Cardiac muscle cell (in vitro differentiated cells and primary cell): ENCODE results near the gene SEC22C. TPM values are rescaled to one million over a fixed set of nuclear protein-coding genes. Genes with fewer than 3 reads are reported as not detected.

Experiments
- DNase-seq, 2 donors: peaks; one replicate each; pipeline versions ENCODE4 v3.0.0 to v3.0.0-alpha.2; 2010 to 2017; ENCODE audit warnings: low read depth in 1 of 2, low spot score in 1 of 2
- H3K27ac ChIP-seq: fragments of 200-600 bp; sonication (generic); 2 replicates; pipeline ENCODE4 v1.5.1; 2016
- H3K27me3 ChIP-seq: fragments of 200-600 bp; sonication (generic); 2 replicates; pipeline ENCODE4 v1.6.0; 2016; ENCODE audit warnings: control low read depth
- H3K36me3 ChIP-seq: fragments of 200-600 bp; sonication (generic); 2 replicates; pipeline ENCODE4 v1.5.1; 2016; ENCODE audit warnings: control low read depth
- H3K4me1 ChIP-seq: fragments of 200-600 bp; sonication (generic); 2 replicates; pipeline ENCODE4 v1.8.1; 2017; ENCODE audit warnings: low read depth, mild to moderate bottlenecking, mixed run types
- H3K4me3 ChIP-seq: fragments of 200-600 bp; sonication (generic); 2 replicates; pipeline ENCODE4 v1.5.1; 2016; ENCODE audit warnings: mild to moderate bottlenecking
- H3K9me3 ChIP-seq: fragments of 200-600 bp; sonication (generic); 2 replicates; pipeline ENCODE4 v1.5.1; 2017; ENCODE audit warnings: low read depth, mild to moderate bottlenecking, control low read depth
- CTCF ChIP-seq: IDR thresholded peaks from 2 replicates; pipeline ENCODE4 v1.5.1; 2012; ENCODE audit warnings: low read depth, mild to moderate bottlenecking, low read length
- polyA plus RNA-seq: library from polyadenylated mRNA; unstranded; fragments of >200 nt; fragmentation: Nextera tagmentation; extraction: Ambion mirVana; gene quantifications from 2 replicates; pipeline ENCODE4 v1.2.1, GENCODE V29; 2016
- total RNA-seq: library from RNA; depleted of rRNA; stranded (reverse); fragments of >200 nt; gene quantifications from 2 replicates; pipeline ENCODE4 v1.2.3, GENCODE V29; 2016

The SEC22C gene
- total and polyA plus RNA-seq, 2 experiments from 2014 or later = 30.9 to 31.6 TPM

GRCh38 chr3:42510325-42510724, 71.4 kb downstream of the SEC22C start:
- Histone ChIP-seq H3K27ac (no peak overlapping the region), H3K4me1 (no peaks in the 10 kb centered on the region), H3K9me3 (no peaks in the 10 kb centered on the region), H3K4me3 (no peak overlapping the region), H3K36me3 (no peaks in the 10 kb centered on the region), H3K27me3 (no peaks in the 10 kb centered on the region)
- no peak for DNase-seq
- TF ChIP-seq CTCF = no peak

DNA sequence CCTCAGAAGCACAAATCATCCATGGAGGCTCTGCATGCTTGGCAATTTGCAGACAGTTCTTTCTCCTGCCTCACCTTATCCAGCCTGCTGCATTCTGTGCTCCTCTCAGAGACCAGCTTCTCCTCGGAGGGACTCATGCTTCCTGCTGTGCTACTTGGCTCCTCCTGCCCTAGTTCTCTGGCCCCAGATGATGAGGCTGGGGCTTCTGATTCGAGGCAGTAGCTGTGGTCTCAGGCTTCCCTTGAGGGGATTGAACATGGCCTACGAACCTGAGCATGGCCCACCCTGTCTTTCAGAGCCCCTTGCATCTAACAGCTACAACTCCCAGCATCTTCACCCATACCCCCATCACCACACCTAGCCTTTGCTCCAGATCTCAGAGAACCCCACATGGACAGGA, 72.7 kb downstream of the SEC22C start:
- H3K27me3 ChIP-seq = no peaks in the 10 kb centered on the region
- no peak for TF ChIP-seq CTCF
- no peak overlapping the region for H3K27ac ChIP-seq
- no peaks in the 10 kb centered on the region for H3K9me3 ChIP-seq
- H3K4me1 ChIP-seq = no peaks in the 10 kb centered on the region
- DNase-seq = no peak
- H3K4me3 ChIP-seq = no peak overlapping the region
- no peaks in the 10 kb centered on the region for H3K36me3 ChIP-seq

DNA sequence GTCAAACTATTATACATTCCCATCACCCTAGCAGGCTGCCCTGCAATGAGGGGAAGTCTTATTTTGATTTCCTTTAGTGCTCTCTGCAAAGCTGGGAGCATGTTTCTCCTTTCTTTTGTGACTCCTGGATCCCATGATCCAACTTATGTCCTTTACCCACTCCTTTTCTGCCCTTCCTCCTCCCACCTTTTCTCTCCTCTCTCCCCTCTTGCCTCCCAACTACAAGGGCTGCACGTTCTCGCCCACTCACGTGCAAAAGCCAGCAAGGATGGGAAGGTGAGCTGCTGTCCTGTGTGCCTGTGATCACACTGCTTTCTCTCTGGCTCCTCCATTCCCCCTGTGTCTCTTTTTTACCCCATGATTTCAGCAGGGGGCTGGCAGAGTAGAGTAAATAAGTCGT, 73.2 kb downstream of the SEC22C start:
- Histone ChIP-seq H3K9me3 (no peaks in the 10 kb centered on the region), H3K36me3 (no peaks in the 10 kb centered on the region), H3K4me3 (no peak overlapping the region), H3K27ac (no peak overlapping the region), H3K4me1 (no peaks in the 10 kb centered on the region), H3K27me3 (peaks cover under 1% of the 10 kb centered on the region)
- no peak for TF ChIP-seq CTCF
- no peak for DNase-seq

DNA sequence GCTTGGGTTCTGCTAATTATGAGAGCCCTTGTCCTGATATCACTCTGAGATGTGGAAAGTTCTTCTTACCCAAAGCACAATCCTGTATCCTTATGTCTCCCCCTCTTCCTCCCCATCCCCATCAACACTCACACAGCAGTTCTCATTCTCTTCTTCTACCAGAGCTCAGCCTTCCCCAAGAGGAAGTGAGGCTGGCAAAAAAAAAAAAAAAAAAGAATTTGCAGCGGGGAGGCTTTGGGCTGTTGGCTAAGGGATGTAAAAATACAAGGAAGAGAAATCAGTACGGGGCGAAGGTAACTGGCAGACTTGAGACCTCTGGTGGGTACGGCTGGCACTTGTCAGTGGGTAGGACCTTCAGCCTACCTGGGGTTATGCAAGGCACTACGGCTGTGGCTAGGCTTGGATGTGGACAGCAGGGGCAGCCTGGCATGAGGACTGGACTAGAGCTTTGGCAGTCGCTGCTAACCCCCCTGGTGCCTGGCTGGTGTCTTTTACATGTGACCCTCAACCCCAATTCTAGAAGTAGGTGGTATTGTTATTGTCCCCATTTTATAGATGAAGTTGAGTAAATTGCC, 73.9 kb downstream of the SEC22C start:
- no peak overlapping the region for H3K27ac ChIP-seq
- DNase-seq = no peak
- no peak for TF ChIP-seq CTCF

DNA sequence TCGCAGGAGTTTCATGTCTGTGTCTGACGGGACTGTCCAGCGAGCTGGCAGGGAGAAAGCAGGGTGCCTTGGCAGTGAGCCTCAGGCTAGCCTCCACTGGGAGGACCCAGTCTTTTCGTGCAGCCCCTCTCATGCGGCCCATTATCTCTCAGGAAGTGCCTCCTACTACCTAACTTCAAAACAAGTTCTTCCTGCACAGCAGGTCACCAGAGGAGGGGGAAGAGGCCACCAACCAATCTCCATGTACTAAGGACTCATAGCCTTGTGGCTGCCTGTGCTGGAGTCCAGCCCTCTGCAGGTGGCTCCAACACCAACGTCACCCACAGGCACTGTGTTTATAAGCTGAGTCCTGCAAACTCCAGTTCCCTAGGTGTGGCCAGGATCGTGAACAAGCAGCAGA, 74.5 kb downstream of the SEC22C start:
- H3K27me3 ChIP-seq = peaks cover 12% of the 10 kb centered on the region
- DNase-seq = no peak
- H3K4me3 ChIP-seq = no peak overlapping the region
- H3K4me1 ChIP-seq = no peaks in the 10 kb centered on the region
- TF ChIP-seq CTCF = no peak
- no peak overlapping the region for H3K27ac ChIP-seq
- H3K36me3 ChIP-seq = no peaks in the 10 kb centered on the region
- no peaks in the 10 kb centered on the region for H3K9me3 ChIP-seq

More for the DNA sequence above, 73.9 kb downstream of the SEC22C start:
- Histone ChIP-seq H3K27me3 (peaks cover 8% of the 10 kb centered on the region), H3K36me3 (no peaks in the 10 kb centered on the region), H3K9me3 (no peaks in the 10 kb centered on the region), H3K4me3 (no peak overlapping the region), H3K4me1 (no peaks in the 10 kb centered on the region)
